ENCODE measurements around the gene DNAI1. TPM values are rescaled to one million over a fixed set of nuclear protein-coding genes. Genes with fewer than 3 reads are reported as not detected.

Gene DNAI1
- total and polyA plus RNA-seq, 2 of the 13 experiments (the other 11 are each of a cell fraction or from before 2014, with no cell fraction given), result not detected

DNA sequence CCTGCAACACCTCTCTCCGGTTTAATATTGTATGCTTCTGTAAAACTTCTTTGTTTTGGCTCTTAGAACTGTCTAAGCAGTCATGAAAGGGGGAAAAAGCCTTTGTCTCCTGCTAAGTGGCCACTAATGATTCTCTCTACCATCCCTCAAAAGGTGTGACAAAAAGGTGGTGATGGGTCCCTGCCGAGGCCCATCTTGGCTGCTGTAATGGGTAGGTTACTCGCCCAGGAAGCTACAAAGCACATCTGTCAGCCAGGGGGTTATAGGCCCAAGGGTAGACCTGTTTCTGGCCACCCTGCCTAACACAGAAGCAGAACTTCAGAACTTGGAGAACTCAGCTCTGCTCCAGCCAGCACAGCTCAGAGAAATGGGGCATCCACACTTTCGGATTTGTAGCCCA lies 1.9 kb upstream of the DNAI1 start:
- no peak for ATAC-seq
- Histone ChIP-seq H4K20me1 (ENCODE audit: insufficient read depth, low read length) (0 out of 2 replicates have a peak, but pooled peaks cover 2% of the 10 kb centered on the region), H3K9ac (ENCODE audit: insufficient read depth, low read depth, low read length) (peak overlapping the region; percentile 72; the same call in 1 of the 2 replicates), H3K9me3 (ENCODE audit: low read length) (no peaks in the 10 kb centered on the region), H3K4me1 (ENCODE audit: insufficient read depth, low read length) (peaks cover 22% of the 10 kb centered on the region), H3K27ac (ENCODE audit: extremely low read length, insufficient read depth, low read length) (no peak overlapping the region), H3K4me2 (ENCODE audit: low read depth, low read length) (peak overlapping the region; percentile 91), H3K27me3 (ENCODE audit: control insufficient read depth in 1 of 2, insufficient read depth in 2 of 2, low read length in 2 of 2) (no peaks in the 10 kb centered on the region; a peak in 1 of 5 replicates), H3K36me3 (replicated peaks in 1 of 2; ENCODE audit: control insufficient read depth in 1 of 2, insufficient read depth in 2 of 2, low read length in 2 of 2) (no peaks in the 10 kb centered on the region), H2AFZ (ENCODE audit: low read length) (no peak overlapping the region), H3K79me2 (ENCODE audit: insufficient read depth, low read length) (peaks cover 2% of the 10 kb centered on the region), H3K4me3 (replicated peaks in 1 of 3; ENCODE audit: insufficient read depth in 1 of 3, low read depth in 2 of 3, low read length in 3 of 3) (peak overlapping the region in 2 of 3 experiments; percentile 71 to 91; a peak in 3 of 6 replicates)
- TF ChIP-seq KAT8 (CRISPR knock-in tag; IDR thresholded peaks at IDR 0.05), result no peak
- TF ChIP-seq ZBTB42 (CRISPR knock-in tag; IDR thresholded peaks at IDR 0.05), result no peak
- TF ChIP-seq, protein P1, sequence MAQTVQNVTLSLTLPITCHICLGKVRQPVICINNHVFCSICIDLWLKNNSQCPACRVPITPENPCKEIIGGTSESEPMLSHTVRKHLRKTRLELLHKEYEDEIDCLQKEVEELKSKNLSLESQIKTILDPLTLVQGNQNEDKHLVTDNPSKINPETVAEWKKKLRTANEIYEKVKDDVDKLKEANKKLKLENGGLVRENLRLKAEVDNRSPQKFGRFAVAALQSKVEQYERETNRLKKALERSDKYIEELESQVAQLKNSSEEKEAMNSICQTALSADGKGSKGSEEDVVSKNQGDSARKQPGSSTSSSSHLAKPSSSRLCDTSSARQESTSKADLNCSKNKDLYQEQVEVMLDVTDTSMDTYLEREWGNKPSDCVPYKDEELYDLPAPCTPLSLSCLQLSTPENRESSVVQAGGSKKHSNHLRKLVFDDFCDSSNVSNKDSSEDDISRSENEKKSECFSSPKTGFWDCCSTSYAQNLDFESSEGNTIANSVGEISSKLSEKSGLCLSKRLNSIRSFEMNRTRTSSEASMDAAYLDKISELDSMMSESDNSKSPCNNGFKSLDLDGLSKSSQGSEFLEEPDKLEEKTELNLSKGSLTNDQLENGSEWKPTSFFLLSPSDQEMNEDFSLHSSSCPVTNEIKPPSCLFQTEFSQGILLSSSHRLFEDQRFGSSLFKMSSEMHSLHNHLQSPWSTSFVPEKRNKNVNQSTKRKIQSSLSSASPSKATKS (CRISPR knock-in tag; IDR thresholded peaks at IDR 0.05), result no peak
- no peak for TF ChIP-seq ARID3A (IDR thresholded peaks at IDR 0.05; ENCODE audit: low read depth, low read length)
- no peak for TF ChIP-seq SNRNP70 (IDR thresholded peaks at IDR 0.05; ENCODE audit: low read depth, low read length)
- TF ChIP-seq MTF2 (CRISPR knock-in tag; IDR thresholded peaks at IDR 0.05; ENCODE audit: borderline replicate concordance), result no peak
- no peak for TF ChIP-seq SP140L (CRISPR knock-in tag; IDR thresholded peaks at IDR 0.05; ENCODE audit: borderline replicate concordance)
- TF ChIP-seq, protein P2, sequence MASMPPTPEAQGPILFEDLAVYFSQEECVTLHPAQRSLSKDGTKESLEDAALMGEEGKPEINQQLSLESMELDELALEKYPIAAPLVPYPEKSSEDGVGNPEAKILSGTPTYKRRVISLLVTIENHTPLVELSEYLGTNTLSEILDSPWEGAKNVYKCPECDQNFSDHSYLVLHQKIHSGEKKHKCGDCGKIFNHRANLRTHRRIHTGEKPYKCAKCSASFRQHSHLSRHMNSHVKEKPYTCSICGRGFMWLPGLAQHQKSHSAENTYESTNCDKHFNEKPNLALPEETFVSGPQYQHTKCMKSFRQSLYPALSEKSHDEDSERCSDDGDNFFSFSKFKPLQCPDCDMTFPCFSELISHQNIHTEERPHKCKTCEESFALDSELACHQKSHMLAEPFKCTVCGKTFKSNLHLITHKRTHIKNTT (CRISPR knock-in tag; IDR thresholded peaks at IDR 0.05), result no peak
- TF ChIP-seq REXO4 (CRISPR knock-in tag; IDR thresholded peaks at IDR 0.05; ENCODE audit: borderline replicate concordance), result no peak
- no peak for TF ChIP-seq ZNF256 (CRISPR knock-in tag; conservative IDR thresholded peaks at IDR 0.05)
- TF ChIP-seq ZNF773 (CRISPR knock-in tag; IDR thresholded peaks at IDR 0.05; ENCODE audit: borderline replicate concordance), result no peak
- no peak for TF ChIP-seq HOXD1 (CRISPR knock-in tag; IDR thresholded peaks at IDR 0.05)
- no peak for TF ChIP-seq ZXDC (CRISPR knock-in tag; IDR thresholded peaks at IDR 0.05)
- no peak for TF ChIP-seq KDM5A (IDR thresholded peaks at IDR 0.05; ENCODE audit: borderline replicate concordance, low read length)
- no peak for TF ChIP-seq ZNF160 (CRISPR knock-in tag; IDR thresholded peaks at IDR 0.05)
- BruUV-seq (replicated peaks), result TSS peak; percentile 50
- 62% methylated on average over 4 of the region's 4 CpGs for WGBS (ENCODE audit: low lambda C conversion rate)
- FAIRE-seq, result no peak
- intact Hi-C loops (cut with micrococcal nuclease; ENCODE audit: unreplicated experiment), result no loop called here
- in situ Hi-C loops (cut with HindIII; ENCODE audit: extremely low pct_ligation_motif_present, low pct_unique_long_range_greater_than_20kb), result no loop called here
- no peak for DNase-seq (ENCODE audit: low spot score)
- CTCF ChIA-PET (ENCODE audit: low intra/inter-chr PET ratio, low total read pairs), result no interaction called here
- POLR2A ChIA-PET, result no interaction called here

Data from HepG2 (cell line).